Activated T-cell treated with anti-CD3 and anti-CD28 coated beads, Interleukin-2, amount 50 U/mL, for 24 hours (primary cell): Measurements from ENCODE around the gene GNA12.
A peak's percentile ranks its signal among the peaks of the same experiment; 100 is the strongest.

Experiments used
- DNase-seq: peaks from one replicate; pipeline ENCODE4 v3.0.0-alpha.2; 2020
- H3K27ac Mint-ChIP-seq: 2 replicates; pipeline ENCODE4 v1.8.0; 2020; ENCODE audit warnings: mild to moderate bottlenecking, mixed read lengths
- H3K27me3 Mint-ChIP-seq: 2 replicates; pipeline ENCODE4 v1.8.0; 2020; ENCODE audit warnings: mixed read lengths
- H3K36me3 Mint-ChIP-seq: 2 replicates; pipeline ENCODE4 v1.8.0; 2020; ENCODE audit warnings: low read depth, mixed read lengths
- H3K4me1 Mint-ChIP-seq: 2 replicates; pipeline ENCODE4 v1.8.0; 2020; ENCODE audit warnings: low read depth, mixed read lengths
- H3K4me3 Mint-ChIP-seq: 2 replicates; pipeline ENCODE4 v1.8.0; 2020; ENCODE audit warnings: mild to moderate bottlenecking, moderate library complexity, mixed read lengths
- H3K9me3 Mint-ChIP-seq: 2 replicates; pipeline ENCODE4 v1.8.0; 2020; ENCODE audit warnings: mixed read lengths

The GNA12 gene

DNA sequence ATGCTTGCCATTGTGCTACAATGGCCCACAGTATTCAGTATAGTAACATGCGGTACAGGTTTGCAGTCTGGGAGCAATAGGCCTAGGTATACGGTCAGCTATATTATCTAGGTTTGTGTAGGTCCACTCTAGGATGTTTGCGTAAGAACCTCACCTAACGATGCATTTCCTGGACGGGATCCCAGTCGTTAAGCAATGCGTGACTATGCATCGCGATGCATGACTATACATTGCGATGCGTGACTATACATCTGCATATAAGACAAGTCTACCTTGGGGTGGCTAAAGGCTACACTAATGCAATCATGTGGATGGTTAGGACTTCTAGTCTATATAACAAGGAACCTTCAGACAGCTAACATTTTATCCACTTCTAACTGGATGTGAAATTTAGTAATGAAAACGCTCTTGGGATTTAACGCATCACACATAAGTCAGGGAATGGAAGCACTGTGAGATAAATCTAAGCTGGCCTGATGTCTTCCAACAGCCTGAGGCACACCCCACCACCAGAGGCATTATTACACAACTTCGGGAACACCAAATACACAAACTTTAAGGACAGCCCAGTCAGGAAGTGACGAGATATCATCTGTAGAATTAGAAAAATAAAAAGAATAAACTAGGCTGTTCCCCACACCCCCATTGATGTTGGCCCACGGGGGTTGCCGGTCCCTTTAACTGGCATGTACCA is 9.2 kb downstream of the GNA12 start:
- DNase-seq: no peak
- H3K4me1 Mint-ChIP-seq: peaks cover 26% of the 10 kb centered on the region
- H3K36me3 Mint-ChIP-seq: peaks cover 44% of the 10 kb centered on the region
- no peak overlapping the region for H3K27ac Mint-ChIP-seq
- no peaks in the 10 kb centered on the region for H3K27me3 Mint-ChIP-seq
- no peaks in the 10 kb centered on the region for H3K9me3 Mint-ChIP-seq
- no peak overlapping the region for H3K4me3 Mint-ChIP-seq

DNA sequence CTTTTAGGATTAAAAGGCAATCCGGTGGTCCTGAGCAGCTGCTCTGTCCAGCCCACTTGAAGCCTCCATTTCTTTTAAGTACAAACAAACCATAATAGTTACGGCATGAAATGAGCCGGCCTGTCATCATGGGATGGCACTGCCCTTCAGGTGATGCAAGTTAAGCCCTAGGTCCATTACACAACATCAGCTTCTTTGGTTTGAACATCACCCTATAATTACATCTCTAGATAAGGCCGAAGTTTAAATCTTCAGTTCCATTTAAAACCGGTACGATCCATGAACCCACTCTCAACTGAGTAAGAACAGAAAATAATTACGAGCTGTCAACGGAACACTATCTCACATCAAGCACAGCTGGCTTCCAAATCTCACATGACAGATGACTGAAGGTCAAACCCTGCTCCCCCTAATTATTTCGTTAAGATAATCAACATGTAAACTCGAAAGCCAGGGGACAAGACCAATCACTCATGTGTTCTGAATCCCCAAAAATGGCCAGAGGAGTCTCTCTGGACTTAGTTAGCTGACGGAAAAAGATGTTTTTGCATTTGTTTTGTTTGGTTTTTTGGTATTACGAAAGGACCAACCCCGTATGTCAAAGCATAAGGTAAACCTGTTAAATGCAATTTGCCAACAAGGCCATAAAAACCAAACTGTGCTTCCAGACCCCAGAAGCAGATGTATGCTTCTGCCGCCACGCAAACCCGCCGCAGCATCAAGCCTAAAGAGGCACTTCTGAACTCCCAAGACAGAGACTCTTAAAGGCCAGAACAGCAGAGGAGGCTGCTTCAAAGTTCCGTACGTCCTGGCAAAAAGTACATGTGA is 10.8 kb downstream of the GNA12 start:
- H3K27ac Mint-ChIP-seq: no peak overlapping the region
- H3K36me3 Mint-ChIP-seq: peaks cover 36% of the 10 kb centered on the region
- no peaks in the 10 kb centered on the region for H3K27me3 Mint-ChIP-seq
- H3K4me3 Mint-ChIP-seq: no peak overlapping the region
- H3K4me1 Mint-ChIP-seq: peaks cover 17% of the 10 kb centered on the region
- DNase-seq: no peak
- no peaks in the 10 kb centered on the region for H3K9me3 Mint-ChIP-seq

DNA sequence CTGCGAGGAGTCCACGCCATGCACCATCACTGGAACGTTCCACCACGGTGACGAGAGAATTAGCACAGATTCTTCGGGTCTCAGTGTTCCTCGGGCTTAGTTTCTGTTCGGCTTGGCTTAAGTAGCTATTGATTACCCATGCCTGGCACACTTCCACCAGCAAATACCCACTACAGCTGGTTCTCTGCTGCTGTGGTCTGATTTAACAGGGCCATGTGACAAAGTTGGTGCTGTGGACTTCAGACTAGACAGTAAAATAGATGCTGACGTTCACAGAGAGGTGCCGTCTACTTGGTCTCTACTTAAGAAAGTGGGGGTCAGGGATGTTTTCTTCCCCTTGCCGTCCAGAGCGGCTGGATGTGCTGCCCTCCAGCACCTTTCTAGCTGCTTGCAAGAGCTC is 11.6 kb downstream of the GNA12 start:
- H3K27me3 Mint-ChIP-seq: no peaks in the 10 kb centered on the region
- H3K4me3 Mint-ChIP-seq: no peak overlapping the region
- DNase-seq: no peak
- H3K27ac Mint-ChIP-seq: no peak overlapping the region
- H3K9me3 Mint-ChIP-seq: no peaks in the 10 kb centered on the region
- H3K36me3 Mint-ChIP-seq: peaks cover 32% of the 10 kb centered on the region
- H3K4me1 Mint-ChIP-seq: peaks cover 11% of the 10 kb centered on the region

DNA sequence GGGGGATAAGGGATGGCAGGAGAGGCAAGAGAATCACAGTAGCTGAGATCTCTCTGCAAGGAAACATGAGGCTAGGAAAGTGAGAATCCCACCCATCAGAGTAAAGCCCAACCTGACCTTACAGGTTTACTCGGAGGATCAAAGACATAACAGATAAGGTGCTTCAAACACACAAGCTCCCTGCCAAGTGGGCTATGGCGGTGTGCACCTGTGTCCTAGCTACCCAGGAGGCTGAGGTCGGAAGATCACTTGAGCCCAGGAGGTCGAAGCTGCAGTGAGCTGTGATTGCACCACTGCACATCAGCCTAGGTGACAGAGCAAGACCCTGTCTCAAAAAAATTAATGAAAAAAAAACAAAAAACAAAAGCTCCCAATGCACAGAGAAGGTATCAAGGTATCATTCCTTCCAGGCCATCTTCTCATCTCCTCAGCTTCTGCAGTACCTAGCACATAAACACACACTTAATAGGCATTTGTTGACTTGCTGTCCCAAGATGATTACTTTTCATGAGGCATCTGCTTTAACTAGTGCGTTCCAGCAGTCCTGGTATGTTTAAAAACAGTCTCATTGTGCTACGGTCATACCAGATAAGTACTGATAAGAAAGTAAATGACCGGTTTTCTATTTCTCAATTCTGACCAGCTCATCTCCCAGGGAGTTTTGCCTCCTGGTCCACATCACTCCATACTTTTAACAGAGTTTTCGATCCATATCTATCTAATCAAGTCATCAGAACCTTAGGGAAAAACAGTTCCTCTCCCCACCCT is 13.3 kb downstream of the GNA12 start:
- DNase-seq: no peak
- H3K4me1 Mint-ChIP-seq: peaks cover 11% of the 10 kb centered on the region
- no peaks in the 10 kb centered on the region for H3K27me3 Mint-ChIP-seq
- no peaks in the 10 kb centered on the region for H3K9me3 Mint-ChIP-seq
- H3K4me3 Mint-ChIP-seq: no peak overlapping the region
- H3K27ac Mint-ChIP-seq: no peak overlapping the region
- H3K36me3 Mint-ChIP-seq: peaks cover 21% of the 10 kb centered on the region

DNA sequence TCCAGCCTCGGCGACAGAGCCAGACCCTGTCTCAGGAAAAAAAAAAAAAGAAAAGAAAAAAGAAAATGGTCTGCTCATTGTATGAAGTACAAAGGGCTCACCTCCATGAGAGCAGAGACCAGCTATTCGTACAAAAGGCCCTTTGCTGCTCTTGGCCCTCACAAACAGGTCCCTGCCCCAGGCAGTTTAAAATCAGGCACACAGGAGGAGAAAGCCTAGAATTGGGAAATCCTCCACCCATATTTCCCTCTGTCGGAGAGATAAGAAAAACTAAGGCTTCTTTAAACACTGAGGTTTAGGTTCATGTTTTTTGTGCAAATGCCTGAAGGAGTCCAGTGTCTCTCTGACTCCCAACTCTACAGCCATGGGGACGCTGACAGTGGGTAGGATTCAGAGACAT is 15.1 kb downstream of the GNA12 start:
- Mint-ChIP-seq H3K4me1 (peaks cover 27% of the 10 kb centered on the region), H3K27ac (no peak overlapping the region), H3K9me3 (no peaks in the 10 kb centered on the region), H3K4me3 (no peak overlapping the region), H3K36me3 (peaks cover 12% of the 10 kb centered on the region), H3K27me3 (no peaks in the 10 kb centered on the region)
- DNase-seq: no peak

DNA sequence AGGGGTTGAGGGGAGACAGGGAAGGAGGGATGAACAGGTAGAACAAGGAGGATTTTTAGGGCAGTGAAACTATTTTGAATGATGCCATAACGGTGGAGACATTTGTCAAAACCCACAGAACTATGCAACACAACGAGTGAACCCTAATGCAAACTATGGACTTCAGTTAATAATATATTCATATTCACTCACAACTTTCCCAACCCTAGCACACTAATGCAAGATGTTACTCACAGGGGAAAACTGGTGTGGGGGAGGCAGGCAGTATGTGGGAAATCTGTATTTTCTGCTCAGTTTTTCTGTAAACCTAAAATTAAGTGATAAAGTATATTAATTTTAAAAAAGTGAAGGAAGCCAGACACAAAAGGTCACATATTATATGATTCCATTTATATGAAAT is 17.3 kb downstream of the GNA12 start:
- H3K36me3 Mint-ChIP-seq: peaks cover 6% of the 10 kb centered on the region
- no peaks in the 10 kb centered on the region for H3K9me3 Mint-ChIP-seq
- H3K4me3 Mint-ChIP-seq: no peak overlapping the region
- H3K27ac Mint-ChIP-seq: no peak overlapping the region
- H3K4me1 Mint-ChIP-seq: peaks cover 34% of the 10 kb centered on the region
- H3K27me3 Mint-ChIP-seq: no peaks in the 10 kb centered on the region
- DNase-seq: no peak

DNA sequence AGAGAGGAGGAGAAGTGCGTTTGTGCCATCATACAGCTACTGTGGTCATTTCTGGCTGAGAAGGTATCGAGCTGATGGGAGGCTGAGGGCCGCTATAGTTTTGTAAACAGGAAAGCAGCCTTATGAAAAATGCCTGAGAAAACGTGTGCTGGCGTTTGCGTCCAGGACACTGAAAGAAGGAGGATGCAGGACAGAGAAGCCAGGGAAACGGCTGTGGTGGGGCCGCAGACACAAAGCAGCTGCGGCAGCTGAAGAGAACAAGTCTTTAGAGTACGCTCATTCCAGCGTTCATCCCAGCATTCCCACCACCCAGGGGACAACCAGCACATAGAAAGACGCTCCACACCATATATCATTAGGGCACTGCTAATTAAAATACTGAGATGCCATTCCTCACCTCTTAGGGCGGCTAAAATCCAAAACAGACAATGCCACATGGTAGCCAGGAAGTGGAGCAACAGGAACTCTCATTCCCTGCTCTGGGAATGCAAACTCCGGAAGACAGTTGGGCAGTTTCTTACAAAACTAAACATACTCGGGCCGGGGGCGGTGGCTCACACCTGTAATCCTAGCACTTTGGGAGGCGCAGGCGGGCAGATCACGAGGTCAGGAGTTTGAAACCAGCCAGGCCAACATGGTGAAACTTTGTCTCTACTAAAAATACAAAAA is 18.4 kb downstream of the GNA12 start:
- H3K27me3 Mint-ChIP-seq: no peaks in the 10 kb centered on the region
- H3K4me3 Mint-ChIP-seq: no peak overlapping the region
- peaks cover 3% of the 10 kb centered on the region for H3K36me3 Mint-ChIP-seq
- no peaks in the 10 kb centered on the region for H3K9me3 Mint-ChIP-seq
- DNase-seq: no peak
- peaks cover 44% of the 10 kb centered on the region for H3K4me1 Mint-ChIP-seq
- no peak overlapping the region for H3K27ac Mint-ChIP-seq

DNA sequence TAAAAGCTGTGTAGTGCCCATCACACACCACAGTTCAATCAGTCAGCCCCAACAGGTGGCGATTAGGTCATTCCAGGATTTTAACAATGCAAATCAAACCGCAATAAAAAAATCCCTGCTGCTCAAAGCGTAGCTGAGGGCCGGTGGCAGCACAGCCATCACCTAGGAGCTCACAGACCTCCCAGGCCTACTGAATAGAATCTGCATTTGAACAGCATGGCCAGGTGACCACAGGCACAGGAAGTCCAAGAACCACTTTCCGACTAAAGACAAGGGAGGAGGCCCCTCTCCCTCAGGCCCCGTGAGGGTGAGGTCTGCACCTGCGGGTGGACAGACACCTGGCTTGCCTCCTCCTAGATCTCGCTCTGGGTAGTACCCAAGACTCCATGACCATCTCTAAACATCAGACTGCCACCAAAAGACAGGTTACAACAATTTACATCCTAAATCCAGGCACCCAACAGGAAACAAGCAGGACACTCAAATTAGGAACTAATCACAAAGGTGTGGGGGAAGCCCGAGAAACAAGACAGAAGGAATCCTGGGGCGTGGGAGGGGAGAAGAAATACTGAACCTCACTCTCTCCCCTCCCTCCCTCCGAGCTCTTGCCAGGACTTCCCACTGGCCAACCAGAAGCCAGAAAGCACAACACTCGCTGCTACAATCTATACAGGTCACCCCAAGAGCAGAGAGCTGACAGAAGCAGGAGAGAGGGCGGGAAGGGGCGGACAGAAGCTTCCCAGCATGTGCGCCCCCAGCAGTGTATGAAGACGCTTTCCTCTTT is 19.2 kb downstream of the GNA12 start:
- Mint-ChIP-seq H3K9me3 (no peaks in the 10 kb centered on the region), H3K4me1 (peaks cover 47% of the 10 kb centered on the region), H3K4me3 (no peak overlapping the region), H3K27ac (no peak overlapping the region), H3K27me3 (no peaks in the 10 kb centered on the region), H3K36me3 (peaks cover 1% of the 10 kb centered on the region)
- no peak for DNase-seq

DNA sequence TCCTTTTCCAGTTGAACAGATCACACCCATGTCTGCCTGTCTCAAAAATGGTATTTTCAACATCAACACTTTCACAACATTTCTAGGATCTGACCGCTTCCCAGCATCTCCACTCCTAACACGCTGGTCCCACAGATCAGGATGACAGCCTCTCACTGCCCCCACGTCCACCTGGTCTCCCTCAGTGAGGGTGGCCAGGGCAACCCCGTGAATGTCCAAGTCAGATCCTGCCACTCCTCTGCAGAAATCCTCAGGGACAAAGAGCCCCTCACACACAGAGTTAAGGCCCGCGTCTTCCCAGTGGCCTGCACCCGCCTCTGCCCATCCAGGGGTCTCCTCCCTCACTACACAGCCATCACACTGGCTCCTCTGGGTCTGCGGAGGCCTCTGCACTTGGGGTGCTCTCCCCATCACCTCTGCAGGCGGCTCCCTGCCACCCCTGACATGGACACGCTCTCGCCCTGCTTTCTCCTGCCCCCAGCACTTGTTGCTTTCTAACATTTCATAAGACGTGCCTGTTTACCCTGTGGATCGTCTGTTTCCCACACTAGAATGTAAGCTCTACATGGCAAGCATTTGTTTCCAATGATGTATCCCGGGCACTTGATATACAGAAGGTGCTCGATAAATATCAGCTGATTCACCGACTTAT is 20.0 kb downstream of the GNA12 start:
- no peaks in the 10 kb centered on the region for H3K27me3 Mint-ChIP-seq
- H3K27ac Mint-ChIP-seq: no peak overlapping the region
- H3K4me3 Mint-ChIP-seq: no peak overlapping the region
- no peaks in the 10 kb centered on the region for H3K9me3 Mint-ChIP-seq
- peaks cover 55% of the 10 kb centered on the region for H3K4me1 Mint-ChIP-seq
- no peak for DNase-seq
- no peaks in the 10 kb centered on the region for H3K36me3 Mint-ChIP-seq

DNA sequence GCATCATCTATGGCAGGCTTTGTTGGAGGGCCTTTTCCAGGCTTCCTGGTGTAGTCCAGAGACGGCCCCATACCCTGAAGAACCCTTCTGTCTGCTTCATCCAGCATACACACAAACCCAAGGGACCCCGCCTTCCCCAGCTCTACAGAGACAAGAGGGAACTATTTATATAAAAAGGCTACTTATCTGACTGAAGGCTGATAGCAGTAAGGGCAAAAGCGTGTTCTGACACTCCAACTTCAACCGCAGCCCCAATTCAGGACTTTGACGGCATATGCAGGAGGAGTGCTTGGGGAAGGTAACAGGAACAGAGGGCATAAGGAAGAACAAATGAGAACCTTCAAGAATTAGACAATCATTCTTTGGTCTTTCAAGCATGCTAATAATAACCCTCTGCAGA is 21.0 kb downstream of the GNA12 start:
- Mint-ChIP-seq H3K9me3 (no peaks in the 10 kb centered on the region), H3K4me3 (no peak overlapping the region), H3K4me1 (peaks cover 60% of the 10 kb centered on the region), H3K27me3 (no peaks in the 10 kb centered on the region), H3K36me3 (no peaks in the 10 kb centered on the region), H3K27ac (no peak overlapping the region)
- no peak for DNase-seq

DNA sequence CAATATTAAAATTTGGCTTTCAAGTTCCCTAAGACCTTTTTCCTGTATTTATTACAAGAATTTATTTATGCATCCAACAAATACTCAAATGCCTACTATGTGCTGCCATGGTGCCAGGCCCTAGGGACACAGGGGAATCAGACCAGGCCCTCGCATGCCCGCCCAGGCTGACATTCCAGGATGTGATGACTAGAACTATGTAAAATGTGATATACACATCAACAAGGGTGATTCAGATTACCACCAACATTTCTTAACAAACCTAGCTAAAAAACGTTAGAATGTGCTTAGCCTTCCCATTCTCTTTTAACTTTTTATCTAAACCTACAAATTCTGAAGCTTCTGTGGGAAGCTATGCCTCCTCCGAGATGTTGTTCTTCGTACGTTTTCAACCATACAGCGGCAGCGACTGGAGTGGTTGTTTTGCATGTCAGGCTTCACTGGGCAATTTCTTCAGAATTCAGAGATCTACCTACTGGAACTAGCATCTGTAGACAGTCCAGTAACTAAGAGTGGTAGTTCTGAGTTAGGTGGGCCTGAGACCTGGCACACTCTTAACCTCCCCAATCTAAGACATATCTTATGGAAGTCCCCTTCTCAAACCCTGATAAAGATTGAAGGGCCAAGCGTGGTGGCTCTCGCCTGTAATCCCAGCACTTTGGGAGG is 22.1 kb downstream of the GNA12 start:
- H3K4me1 Mint-ChIP-seq: peaks cover 55% of the 10 kb centered on the region
- no peaks in the 10 kb centered on the region for H3K27me3 Mint-ChIP-seq
- H3K27ac Mint-ChIP-seq: no peak overlapping the region
- no peaks in the 10 kb centered on the region for H3K36me3 Mint-ChIP-seq
- DNase-seq: no peak
- H3K9me3 Mint-ChIP-seq: no peaks in the 10 kb centered on the region
- no peak overlapping the region for H3K4me3 Mint-ChIP-seq

DNA sequence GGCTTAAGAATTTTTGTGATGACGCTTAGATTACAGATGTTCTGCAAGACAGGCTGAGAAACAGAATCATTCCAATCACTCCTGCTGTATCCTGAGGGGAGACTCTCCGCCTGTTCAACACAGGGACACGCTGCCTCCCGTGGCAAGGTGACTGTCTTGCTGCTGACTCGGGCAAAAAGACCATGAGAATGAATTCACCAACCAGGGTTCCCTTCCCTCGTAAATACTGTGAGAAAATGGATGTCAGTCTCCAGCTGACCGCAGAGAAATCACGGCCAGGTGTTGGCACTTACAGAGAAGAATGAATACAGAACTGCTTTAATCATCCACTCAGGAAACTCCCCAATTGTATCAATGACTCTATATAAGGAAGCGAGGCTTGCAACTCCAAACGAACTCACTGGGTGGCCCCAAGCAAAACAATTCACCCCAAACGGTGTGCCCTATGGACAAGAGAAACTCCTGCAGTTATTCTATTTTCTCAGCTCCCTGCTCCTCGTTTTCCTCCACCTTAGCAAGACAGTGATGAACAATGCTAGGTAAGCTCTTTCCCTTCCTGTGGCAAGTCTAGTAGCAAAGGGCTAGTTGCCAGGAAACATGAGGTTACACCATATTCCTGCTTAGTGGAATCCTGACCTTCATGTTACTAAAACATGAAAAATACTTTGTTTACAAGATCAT is 22.8 kb downstream of the GNA12 start:
- no peak for DNase-seq
- Mint-ChIP-seq H3K27ac (peak overlapping the region; percentile 29), H3K4me3 (no peak overlapping the region), H3K4me1 (peaks cover 50% of the 10 kb centered on the region), H3K27me3 (no peaks in the 10 kb centered on the region), H3K9me3 (no peaks in the 10 kb centered on the region), H3K36me3 (no peaks in the 10 kb centered on the region)

DNA sequence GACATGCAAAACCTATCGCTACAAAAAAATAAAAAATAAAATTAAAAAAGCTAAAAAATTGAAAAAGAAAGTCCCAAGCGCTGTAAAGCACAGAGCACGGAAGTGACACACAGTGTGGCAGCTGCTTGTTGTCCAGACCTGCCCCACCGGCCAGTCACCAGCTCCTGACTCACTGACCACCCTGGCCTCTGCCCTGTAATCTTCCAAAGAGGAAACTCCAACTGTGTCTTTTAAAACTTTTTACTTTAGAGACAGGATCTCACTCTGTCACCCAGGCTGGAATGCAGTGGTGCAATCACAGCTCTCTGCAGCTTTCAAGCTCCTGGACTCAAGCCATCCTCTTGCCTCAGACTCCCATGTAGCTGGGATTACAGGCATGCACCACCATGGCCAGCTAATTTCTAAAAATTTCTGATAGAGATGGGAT is 23.6 kb downstream of the GNA12 start:
- Mint-ChIP-seq H3K27ac (no peak overlapping the region), H3K27me3 (no peaks in the 10 kb centered on the region), H3K4me1 (peaks cover 46% of the 10 kb centered on the region), H3K9me3 (no peaks in the 10 kb centered on the region), H3K4me3 (no peak overlapping the region), H3K36me3 (no peaks in the 10 kb centered on the region)
- no peak for DNase-seq
